Measurements from ENCODE around the gene LRP10. TPM values are rescaled to one million over a fixed set of nuclear protein-coding genes. Genes with fewer than 3 reads are reported as not detected.
"Not testable (repeated sequence)": the region's sequence is repeated elsewhere in the genome, so short reads cannot be mapped to it uniquely, and the experiment has no call there.

The LRP10 gene
- total RNA-seq, 1 experiment from 2014 or later: 7.8 TPM

- POLR2A ChIA-PET (ENCODE audit: low non-redundant PET): interaction anchor here (0.6 to 1.0 kb wide), 2 partner anchors 61 to 252 kb away, joined by 3 to 4 read pairs; no protein-coding TSS in a partner anchor
- intact Hi-C loops (cut with micrococcal nuclease; ENCODE audit: unreplicated experiment): loop anchor here (1.0 to 5.0 kb wide), 3 partner anchors 31 to 160 kb away; partner anchors contain the start of gene AJUBA
- H3K27me3 ChIP-seq (replicated peaks; ENCODE audit: insufficient read depth, low read depth, low read length, poor library complexity): no peaks in the 10 kb centered on the region
- peak overlapping the region; percentile 8 for H3K27ac ChIP-seq (ENCODE audit: low read depth, low read length, poor library complexity, severe bottlenecking)
- no peak for TF ChIP-seq EZH2 (IDR thresholded peaks at IDR 0.05; ENCODE audit: borderline replicate concordance, low read depth, low read length, poor library complexity, severe bottlenecking)
- TF ChIP-seq, protein P1, sequence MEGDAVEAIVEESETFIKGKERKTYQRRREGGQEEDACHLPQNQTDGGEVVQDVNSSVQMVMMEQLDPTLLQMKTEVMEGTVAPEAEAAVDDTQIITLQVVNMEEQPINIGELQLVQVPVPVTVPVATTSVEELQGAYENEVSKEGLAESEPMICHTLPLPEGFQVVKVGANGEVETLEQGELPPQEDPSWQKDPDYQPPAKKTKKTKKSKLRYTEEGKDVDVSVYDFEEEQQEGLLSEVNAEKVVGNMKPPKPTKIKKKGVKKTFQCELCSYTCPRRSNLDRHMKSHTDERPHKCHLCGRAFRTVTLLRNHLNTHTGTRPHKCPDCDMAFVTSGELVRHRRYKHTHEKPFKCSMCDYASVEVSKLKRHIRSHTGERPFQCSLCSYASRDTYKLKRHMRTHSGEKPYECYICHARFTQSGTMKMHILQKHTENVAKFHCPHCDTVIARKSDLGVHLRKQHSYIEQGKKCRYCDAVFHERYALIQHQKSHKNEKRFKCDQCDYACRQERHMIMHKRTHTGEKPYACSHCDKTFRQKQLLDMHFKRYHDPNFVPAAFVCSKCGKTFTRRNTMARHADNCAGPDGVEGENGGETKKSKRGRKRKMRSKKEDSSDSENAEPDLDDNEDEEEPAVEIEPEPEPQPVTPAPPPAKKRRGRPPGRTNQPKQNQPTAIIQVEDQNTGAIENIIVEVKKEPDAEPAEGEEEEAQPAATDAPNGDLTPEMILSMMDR (conservative IDR thresholded peaks at IDR 0.05; ENCODE audit: low read depth, low read length): peak; percentile 93
- peak overlapping the region; percentile 29 for H3K4me3 ChIP-seq (ENCODE audit: low read depth, low read length, poor library complexity, severe bottlenecking)
- BruUV-seq (replicated peaks): no TSS peak
- peaks cover 25% of the 10 kb centered on the region for H3K4me1 ChIP-seq (ENCODE audit: insufficient read depth, low read length, poor library complexity, severe bottlenecking)
- CTCF ChIA-PET: interaction anchor here (0.6 to 1.9 kb wide), 10 partner anchors 14 to 252 kb away, joined by 3 to 38 read pairs (median 6); partner anchors contain the start of genes AJUBA, MMP14 and PRMT5
- H3K36me3 ChIP-seq (ENCODE audit: insufficient read depth, low read length, poor library complexity, severe bottlenecking): no peaks in the 10 kb centered on the region
- no peaks in the 10 kb centered on the region for H3K9me3 ChIP-seq (ENCODE audit: low read depth, low read length, poor library complexity, severe bottlenecking)
- peak; percentile 93 for DNase-seq (ENCODE audit: low spot score)
Observed at GRCh38 chr14:22822571-22823098, 48.9 kb upstream of the LRP10 start.

DNA sequence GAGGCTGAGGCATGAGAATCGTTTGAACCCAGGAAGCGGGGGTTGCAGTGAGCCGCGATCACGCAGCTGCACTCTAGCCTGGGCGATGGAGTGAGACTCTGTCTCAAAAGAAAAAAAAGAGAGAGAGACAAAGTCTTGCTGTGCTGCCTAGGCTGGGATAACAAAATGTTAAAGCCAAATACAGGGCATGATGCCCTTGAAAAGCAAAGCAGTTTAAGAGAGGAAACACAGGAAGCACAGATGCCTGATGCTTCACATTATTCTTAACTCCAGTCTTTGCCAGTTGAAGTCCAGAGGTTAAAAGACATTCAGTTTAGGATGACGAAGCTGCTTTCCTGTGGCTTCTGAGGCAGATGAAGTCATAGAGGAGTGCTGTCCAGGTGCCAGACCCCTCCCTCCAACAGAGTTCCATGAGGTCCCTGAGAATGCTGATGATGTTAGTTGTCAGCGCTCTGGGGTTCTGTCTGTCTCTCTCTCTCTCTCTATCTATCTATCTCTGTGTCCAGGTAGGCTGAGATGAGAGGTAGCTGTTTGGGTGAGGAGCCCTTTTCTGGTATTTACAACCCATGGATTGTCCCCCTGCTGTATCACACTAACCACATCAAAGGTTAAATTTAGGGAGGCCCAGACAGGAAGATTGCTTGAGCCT lies 46.7 kb upstream of the LRP10 start:
- no peak for DNase-seq (ENCODE audit: low spot score)
- ChIA-PET CTCF (no interaction called here), POLR2A (ENCODE audit: low non-redundant PET) (no interaction called here)
- H3K4me3 ChIP-seq (ENCODE audit: low read depth, low read length, poor library complexity, severe bottlenecking): no peak overlapping the region
- no peak overlapping the region for H3K27ac ChIP-seq (ENCODE audit: low read depth, low read length, poor library complexity, severe bottlenecking)
- BruUV-seq (replicated peaks): no TSS peak
- H3K36me3 ChIP-seq (ENCODE audit: insufficient read depth, low read length, poor library complexity, severe bottlenecking): no peaks in the 10 kb centered on the region
- intact Hi-C loops (cut with micrococcal nuclease; ENCODE audit: unreplicated experiment): loop anchor here (5.0 kb wide), 2 partner anchors 77 to 157 kb away; partner anchors contain the start of gene AJUBA
- no peaks in the 10 kb centered on the region for H3K9me3 ChIP-seq (ENCODE audit: low read depth, low read length, poor library complexity, severe bottlenecking)
- H3K4me1 ChIP-seq (ENCODE audit: insufficient read depth, low read length, poor library complexity, severe bottlenecking): peaks cover 21% of the 10 kb centered on the region
- no peak for TF ChIP-seq EZH2 (IDR thresholded peaks at IDR 0.05; ENCODE audit: borderline replicate concordance, low read depth, low read length, poor library complexity, severe bottlenecking)
- TF ChIP-seq, protein P1 (conservative IDR thresholded peaks at IDR 0.05; ENCODE audit: low read depth, low read length): no peak
- H3K27me3 ChIP-seq (replicated peaks; ENCODE audit: insufficient read depth, low read depth, low read length, poor library complexity): no peaks in the 10 kb centered on the region

GRCh38 chr14:22829076-22829660 lies 42.4 kb upstream of the LRP10 start:
- CTCF ChIA-PET: interaction anchor here (0.6 to 1.9 kb wide), 2 partner anchors 10 to 24 kb away, joined by 4 to 5 read pairs; no protein-coding TSS in a partner anchor
- intact Hi-C loops (cut with micrococcal nuclease; ENCODE audit: unreplicated experiment); POLR2A ChIA-PET (ENCODE audit: low non-redundant PET); H3K9me3 ChIP-seq (ENCODE audit: low read depth, low read length, poor library complexity, severe bottlenecking); DNase-seq (ENCODE audit: low spot score); H3K27me3 ChIP-seq (replicated peaks; ENCODE audit: insufficient read depth, low read depth, low read length, poor library complexity): not testable (repeated sequence)
- peaks cover 22% of the 10 kb centered on the region for H3K36me3 ChIP-seq (ENCODE audit: insufficient read depth, low read length, poor library complexity, severe bottlenecking)
- BruUV-seq (replicated peaks): TSS peak; percentile 60
- H3K4me3 ChIP-seq (ENCODE audit: low read depth, low read length, poor library complexity, severe bottlenecking): peak overlapping the region; percentile 91
- H3K4me1 ChIP-seq (ENCODE audit: insufficient read depth, low read length, poor library complexity, severe bottlenecking): peaks cover 11% of the 10 kb centered on the region
- H3K27ac ChIP-seq (ENCODE audit: low read depth, low read length, poor library complexity, severe bottlenecking): peak overlapping the region; percentile 85
